Panc1 (cell line): ENCODE data around the gene IGFBP4. TPM values are rescaled to one million over a fixed set of nuclear protein-coding genes. Genes with fewer than 3 reads are reported as not detected.

ENCODE experiments used
- ATAC-seq: fragments of 200-7000 bp; cut with Tn5 transposase; 2 replicates; pipeline ENCODE4 v1.9.1; 2020; ENCODE audit warnings: mild to moderate bottlenecking, moderate library complexity
- BruUV-seq: library from RNA; stranded (reverse); fragments of 400-500 nt; replicated peaks from 2 replicates; lab custom pipeline; 2021; lab: Mats Ljungman, UMichigan
- CTCF ChIA-PET: fragments of 300-600 bp; sonication (Branson Sonifier 250); formaldehyde crosslinking; loops from one replicate; lab custom pipeline; 2022; ENCODE audit warnings: antibody characterized with exemption; lab: Charles Lee
- POLR2A ChIA-PET: fragments of 300-600 bp; sonication (Branson Sonifier 250); formaldehyde crosslinking; loops from one replicate; lab custom pipeline; 2022; ENCODE audit warnings: antibody characterized with exemption; lab: Charles Lee
- DNase-seq: peaks from one replicate; pipeline ENCODE4 v3.0.0-alpha.2; 2010; ENCODE audit warnings: low read depth, low spot score
- H3K27ac ChIP-seq: 2 replicates; pipeline ENCODE4 v1.5.1; 2011; ENCODE audit warnings: mild to moderate bottlenecking, low read length, inconsistent platforms
- H3K27me3 ChIP-seq: fragments of 200-500 bp; sonication (Bioruptor generic); 2 replicates; pipeline ENCODE4 v1.6.0; 2014; ENCODE audit warnings: low read length, inconsistent platforms; ENCODE audit not compliant: control insufficient read depth, insufficient read depth
- H3K36me3 ChIP-seq: fragments of 200-500 bp; sonication (Bioruptor generic); 2 replicates; pipeline ENCODE4 v1.5.1; 2014; ENCODE audit warnings: inconsistent platforms, mild to moderate bottlenecking, low read length, moderate library complexity; ENCODE audit not compliant: control insufficient read depth, insufficient read depth
- H3K4me1 ChIP-seq: 2 replicates; pipeline ENCODE4 v1.5.1; 2011; ENCODE audit warnings: inconsistent platforms, mild to moderate bottlenecking, low read length, moderate library complexity; ENCODE audit not compliant: control insufficient read depth, insufficient read depth
- H3K4me3 ChIP-seq, 2 experiments: 2 replicates each; pipeline ENCODE4 v1.5.1; 2011 to 2012; ENCODE audit warnings: low read depth in 2 of 2, low read length in 2 of 2, mild to moderate bottlenecking in 2 of 2, inconsistent platforms in 1 of 2, moderate library complexity in 1 of 2
- H3K9me3 ChIP-seq: fragments of 200-500 bp; sonication (Bioruptor generic); 2 replicates; pipeline ENCODE4 v1.5.1; 2014; ENCODE audit warnings: low read depth, mild to moderate bottlenecking, inconsistent platforms, low read length, moderate library complexity; ENCODE audit not compliant: control insufficient read depth, insufficient read depth
- POLR2AphosphoS5 ChIP-seq: IDR thresholded peaks from 2 replicates; pipeline ENCODE4 v1.6.1; 2012; ENCODE audit warnings: mild to moderate bottlenecking, low read depth, low read length, moderate library complexity
- REST ChIP-seq, 2 experiments: IDR thresholded peaks; 2 replicates each; pipeline ENCODE4 v1.6.1; 2011 to 2012; ENCODE audit warnings: low read depth in 2 of 2, control low read depth in 1 of 2, low read length in 1 of 2, mild to moderate bottlenecking in 1 of 2, moderate library complexity in 1 of 2; ENCODE audit not compliant: insufficient read depth in 1 of 2
- SIN3A ChIP-seq: IDR thresholded peaks from 2 replicates; pipeline ENCODE4 v1.6.1; 2012; ENCODE audit warnings: low read depth, mild to moderate bottlenecking, low read length, moderate library complexity, borderline replicate concordance; ENCODE audit not compliant: insufficient read depth
- TCF7L2 ChIP-seq: IDR thresholded peaks from 2 replicates; pipeline ENCODE4 v1.6.1; 2011; ENCODE audit warnings: mild to moderate bottlenecking, low read depth, low read length, inconsistent platforms
- in situ Hi-C: cut with HindIII; loops from 2 replicates; pipeline ENCODE4 v1.10.0; 2016; ENCODE audit warnings: low sequenced_read_pairs, low pct_unique_long_range_greater_than_20kb
- intact Hi-C: fragments of 100-400 bp; cut with micrococcal nuclease; formaldehyde crosslinking; loops from one replicate; pipeline ENCODE4 v1.10.0; 2022; ENCODE audit not compliant: unreplicated experiment
- total RNA-seq: library from RNA; stranded (reverse); gene quantifications from one replicate; pipeline ENCODE4 v1.2.1, GENCODE V29; 2021; ENCODE audit not compliant: unreplicated experiment
- TF ChIP-seq, protein P1 (sequence below): fragments of 450-650 bp; IDR thresholded peaks from 2 replicates; pipeline ENCODE4 v1.5.1; 2017; ENCODE audit warnings: mild to moderate bottlenecking

Gene IGFBP4
- total RNA-seq, 1 experiment from 2014 or later: 27.1 TPM

GRCh38 chr17:40506786-40507185 lies 63.5 kb downstream of the IGFBP4 start:
- no peak for ATAC-seq
- no peak for TF ChIP-seq SIN3A
- TF ChIP-seq REST (IDR thresholded peaks at IDR 0.05; ENCODE audit: insufficient read depth in 1 of 2, low read depth in 2 of 2, low read length in 1 of 2): no peak
- no peak for TF ChIP-seq TCF7L2
- TF ChIP-seq, protein P1, sequence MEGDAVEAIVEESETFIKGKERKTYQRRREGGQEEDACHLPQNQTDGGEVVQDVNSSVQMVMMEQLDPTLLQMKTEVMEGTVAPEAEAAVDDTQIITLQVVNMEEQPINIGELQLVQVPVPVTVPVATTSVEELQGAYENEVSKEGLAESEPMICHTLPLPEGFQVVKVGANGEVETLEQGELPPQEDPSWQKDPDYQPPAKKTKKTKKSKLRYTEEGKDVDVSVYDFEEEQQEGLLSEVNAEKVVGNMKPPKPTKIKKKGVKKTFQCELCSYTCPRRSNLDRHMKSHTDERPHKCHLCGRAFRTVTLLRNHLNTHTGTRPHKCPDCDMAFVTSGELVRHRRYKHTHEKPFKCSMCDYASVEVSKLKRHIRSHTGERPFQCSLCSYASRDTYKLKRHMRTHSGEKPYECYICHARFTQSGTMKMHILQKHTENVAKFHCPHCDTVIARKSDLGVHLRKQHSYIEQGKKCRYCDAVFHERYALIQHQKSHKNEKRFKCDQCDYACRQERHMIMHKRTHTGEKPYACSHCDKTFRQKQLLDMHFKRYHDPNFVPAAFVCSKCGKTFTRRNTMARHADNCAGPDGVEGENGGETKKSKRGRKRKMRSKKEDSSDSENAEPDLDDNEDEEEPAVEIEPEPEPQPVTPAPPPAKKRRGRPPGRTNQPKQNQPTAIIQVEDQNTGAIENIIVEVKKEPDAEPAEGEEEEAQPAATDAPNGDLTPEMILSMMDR: no peak
- no peak for TF ChIP-seq POLR2AphosphoS5
- Histone ChIP-seq H3K27me3 (no peaks in the 10 kb centered on the region), H3K9me3 (no peaks in the 10 kb centered on the region), H3K27ac (no peak overlapping the region), H3K4me3 (no peak overlapping the region), H3K4me1 (peaks cover 8% of the 10 kb centered on the region), H3K36me3 (no peaks in the 10 kb centered on the region)
- in situ Hi-C loops: no loop called here
- no peak for DNase-seq
- ChIA-PET CTCF (interaction anchor here (0.6 kb wide), 1 partner anchor 29 kb away, joined by 6 read pairs; no protein-coding TSS in a partner anchor), POLR2A (no interaction called here)
- intact Hi-C loops: no loop called here
- no TSS peak for BruUV-seq

Other genes with a start within 250 kb of the IGFBP4 start
- gene WIPF2, start 224.1 kb upstream of the IGFBP4 start, total RNA-seq: 45.9 TPM
- 66.3 TPM for gene CDC6, start 155.6 kb upstream of the IGFBP4 start, total RNA-seq
- gene RARA, start 134.3 kb upstream of the IGFBP4 start, total RNA-seq: 55.6 TPM
- gene GJD3, start 78.7 kb upstream of the IGFBP4 start, total RNA-seq: 0.33 TPM
- gene TOP2A, start 25.6 kb upstream of the IGFBP4 start, total RNA-seq: 230 TPM
- not detected for gene TNS4, start 58.2 kb downstream of the IGFBP4 start, total RNA-seq
- gene CCR7, start 122.0 kb downstream of the IGFBP4 start, total RNA-seq: 0.44 TPM
- gene SMARCE1, start 204.4 kb downstream of the IGFBP4 start, total RNA-seq: 129 TPM
- not detected for gene KRT222, start 221.7 kb downstream of the IGFBP4 start, total RNA-seq